SK-N-SH (cell line): ENCODE data around the gene HEPN1. TPM values are rescaled to one million over a fixed set of nuclear protein-coding genes. Genes with fewer than 3 reads are reported as not detected.
A peak's percentile ranks its signal among the peaks of the same experiment; 100 is the strongest.

ENCODE experiments used
- CTCF ChIA-PET: fragments of 300-600, 350-600 bp; formaldehyde crosslinking; extraction: SDS; loops from one replicate; lab custom pipeline; 2021; lab: Yijun Ruan, JAX
- POLR2A ChIA-PET: fragments of 350-600 bp; sonication (Branson Sonifier 250); formaldehyde crosslinking; extraction: SDS; loops from one replicate; lab custom pipeline; 2020; ENCODE audit warnings: antibody characterized with exemption, inconsistent platforms; lab: Yijun Ruan, JAX
- DNase-seq: peaks from one replicate; pipeline ENCODE4 v3.0.0; 2012
- H2AFZ ChIP-seq: fragments of 200-600 bp; sonication (generic); 2 replicates; pipeline ENCODE4 v1.8.1; 2016; ENCODE audit warnings: antibody characterized with exemption, mild to moderate bottlenecking, low read depth
- H3F3A ChIP-seq: fragments of 200-600 bp; sonication (generic); replicated peaks from 2 replicates; pipeline ENCODE3; 2016; ENCODE audit warnings: antibody characterized with exemption, mild to moderate bottlenecking; ENCODE audit not compliant: insufficient read depth
- H3K27ac ChIP-seq, 2 experiments: fragments of 200-500 bp in 1 of 2; fragments of 200-600 bp in 1 of 2; sonication (Bioruptor generic) in 1 of 2; sonication (generic), shearing (Covaris generic) in 1 of 2; 2 replicates each; pipeline versions ENCODE4 v1.5.1 to v1.6.1; 2014 to 2016; ENCODE audit warnings: low read depth in 2 of 2, inconsistent platforms in 1 of 2, low read length in 1 of 2, mild to moderate bottlenecking in 1 of 2, mixed read lengths in 1 of 2
- H3K27me3 ChIP-seq: fragments of 200-600 bp; sonication (generic), shearing (Covaris generic); 2 replicates; pipeline ENCODE4 v1.6.1; 2016; ENCODE audit warnings: mixed run types; ENCODE audit not compliant: insufficient read depth
- H3K36me3 ChIP-seq, 2 experiments: fragments of 200-500 bp in 1 of 2; fragments of 200-600 bp in 1 of 2; sonication (Bioruptor generic) in 1 of 2; sonication (generic) in 1 of 2; replicated peaks in 1 of 2; 2 replicates each; pipeline versions ENCODE3 to v1.5.1; 2014 to 2016; ENCODE audit warnings: low read length in 1 of 2, mild to moderate bottlenecking in 1 of 2; ENCODE audit not compliant: insufficient read depth in 2 of 2, control insufficient read depth in 1 of 2
- H3K4me1 ChIP-seq, 2 experiments: fragments of 200-500 bp in 1 of 2; fragments of 200-600 bp in 1 of 2; sonication (Bioruptor generic) in 1 of 2; sonication (generic), shearing (Covaris generic) in 1 of 2; 2 replicates each; pipeline versions ENCODE4 v1.5.1 to v1.6.1; 2014 to 2016; ENCODE audit warnings: low read depth in 1 of 2, low read length in 1 of 2, mixed run types in 1 of 2; ENCODE audit not compliant: insufficient read depth in 2 of 2, control insufficient read depth in 1 of 2
- H3K4me2 ChIP-seq: fragments of 200-600 bp; sonication (generic), shearing (Covaris generic); 2 replicates; pipeline ENCODE4 v1.6.1; 2017; ENCODE audit warnings: mixed run types
- H3K4me3 ChIP-seq, 2 experiments: fragments of 200-500 bp in 1 of 2; fragments of 200-600 bp in 1 of 2; sonication (Bioruptor generic) in 1 of 2; sonication (generic), shearing (Covaris generic) in 1 of 2; 2 replicates each; pipeline versions ENCODE4 v1.5.1 to v1.8.1; 2014 to 2016; ENCODE audit warnings: low read depth in 2 of 2, inconsistent platforms in 1 of 2, low read length in 1 of 2, mild to moderate bottlenecking in 1 of 2, mixed read lengths in 1 of 2, moderate library complexity in 1 of 2
- H3K79me2 ChIP-seq: fragments of 200-600 bp; sonication (generic); 2 replicates; pipeline ENCODE4 v1.8.1; 2017; ENCODE audit warnings: mild to moderate bottlenecking; ENCODE audit not compliant: insufficient read depth
- H3K9ac ChIP-seq: fragments of 200-600 bp; sonication (generic); 2 replicates; pipeline ENCODE4 v1.6.1; 2017; ENCODE audit warnings: mixed run types
- H3K9me2 ChIP-seq: fragments of 200-600 bp; sonication (generic); 2 replicates; pipeline ENCODE4 v1.6.1; 2017; ENCODE audit warnings: mixed run types
- H3K9me3 ChIP-seq: fragments of 200-600 bp; sonication (generic); 2 replicates; pipeline ENCODE4 v1.6.1; 2017; ENCODE audit warnings: mixed run types, mild to moderate bottlenecking, moderate library complexity
- H4K20me1 ChIP-seq: fragments of 200-600 bp; sonication (generic); 2 replicates; pipeline ENCODE4 v1.6.1; 2017; ENCODE audit warnings: mild to moderate bottlenecking, mixed run types; ENCODE audit not compliant: insufficient read depth
- CHD2 ChIP-seq: fragments of 150-350 bp; IDR thresholded peaks from 2 replicates; pipeline ENCODE4 v1.6.1; 2018; ENCODE audit warnings: low read length; ENCODE audit not compliant: partially characterized antibody
- ELF1 ChIP-seq: IDR thresholded peaks from 2 replicates; pipeline ENCODE4 v1.4.0; 2012
- EP300 ChIP-seq, 2 experiments: IDR thresholded peaks; 2 replicates each; pipeline versions ENCODE4 v1.4.0 to v1.6.1; 2012; ENCODE audit warnings: borderline replicate concordance in 1 of 2, low read depth in 1 of 2, low read length in 1 of 2
- EZH2phosphoT487 ChIP-seq: fragments of 200-600 bp; sonication (generic); IDR thresholded peaks from 2 replicates; pipeline ENCODE4 v1.6.1; 2017; ENCODE audit warnings: low read depth, mixed run types, mild to moderate bottlenecking, antibody characterized with exemption, moderate library complexity, borderline replicate concordance
- FOSL2 ChIP-seq: IDR thresholded peaks from 2 replicates; pipeline ENCODE4 v1.4.0; 2012; ENCODE audit warnings: low read depth, mild to moderate bottlenecking, moderate library complexity, borderline replicate concordance
- FOXM1 ChIP-seq: IDR thresholded peaks from 2 replicates; pipeline ENCODE4 v1.4.0; 2012; ENCODE audit warnings: low read depth, mild to moderate bottlenecking
- GABPA ChIP-seq: IDR thresholded peaks from 2 replicates; pipeline ENCODE4 v1.4.0; 2012; ENCODE audit warnings: low read depth, mild to moderate bottlenecking
- IRF3 ChIP-seq: fragments of 150-350 bp; IDR thresholded peaks from 2 replicates; pipeline ENCODE4 v1.6.1; 2016; ENCODE audit warnings: mild to moderate bottlenecking, low read depth, low read length
- MEF2A ChIP-seq: IDR thresholded peaks from 2 replicates; pipeline ENCODE4 v1.4.0; 2012; ENCODE audit warnings: low read depth, borderline replicate concordance
- POLR2AphosphoS5 ChIP-seq: IDR thresholded peaks from 2 replicates; pipeline ENCODE4 v1.6.1; 2012; ENCODE audit warnings: low read depth, low read length
- RAD21 ChIP-seq: IDR thresholded peaks from 2 replicates; pipeline ENCODE4 v1.6.1; 2012; ENCODE audit warnings: mild to moderate bottlenecking, low read length
- REST ChIP-seq: IDR thresholded peaks from 2 replicates; pipeline ENCODE4 v1.6.1; 2012; ENCODE audit warnings: mild to moderate bottlenecking, low read depth, low read length, moderate library complexity
- TCF12 ChIP-seq: IDR thresholded peaks from 2 replicates; pipeline ENCODE4 v1.4.0; 2012
- TEAD4 ChIP-seq: IDR thresholded peaks from 2 replicates; pipeline ENCODE4 v1.4.0; 2012; ENCODE audit warnings: mild to moderate bottlenecking, borderline replicate concordance; ENCODE audit not compliant: insufficient read depth
- WGBS: methylation state at CpG from one replicate; pipeline ENCODE4 v1.1.6; 2017; ENCODE audit warnings: low lambda C conversion rate; 5-methylcytosine and 5-hydroxymethylcytosine counted together
- polyA plus RNA-seq, 3 experiments: library from polyadenylated mRNA; depleted of rRNA; stranded (reverse); fragments of >200 nt; gene quantifications; 2 replicates each; pipeline ENCODE4 v1.2.3, GENCODE V29; 2012
- TF ChIP-seq, protein P1 (sequence below): fragments of 200-600 bp; sonication (generic); IDR thresholded peaks from 2 replicates; pipeline ENCODE4 v1.6.1; 2017; ENCODE audit warnings: antibody characterized with exemption, mild to moderate bottlenecking, moderate library complexity

Gene HEPN1
- polyA plus RNA-seq, 1 of the 3 experiments (the other 2 are of a cell fraction): not detected

- POLR2A ChIA-PET: no interaction called here
- H3K79me2 ChIP-seq: no peaks in the 10 kb centered on the region; the same call in 1 of the 2 replicates
- CTCF ChIA-PET: interaction anchor here (1.0 to 1.4 kb wide), 2 partner anchors 9 to 37 kb away, joined by 5 read pairs; no protein-coding TSS in a partner anchor
- H3K9me3 ChIP-seq: no peaks in the 10 kb centered on the region
- no peak overlapping the region for H3K4me3 ChIP-seq
- DNase-seq: no peak
- H2AFZ ChIP-seq: no peak overlapping the region
- H3K9me2 ChIP-seq: no peaks in the 10 kb centered on the region
- H3F3A ChIP-seq: no peaks in the 10 kb centered on the region
- TF ChIP-seq EP300 (IDR thresholded peaks at IDR 0.05; ENCODE audit: borderline replicate concordance in 1 of 2, low read depth in 1 of 2, low read length in 1 of 2): no peak
- TF ChIP-seq ELF1: no peak
- TF ChIP-seq GABPA: no peak
- no peak for TF ChIP-seq MEF2A
- TF ChIP-seq CHD2: no peak
- no peak for TF ChIP-seq REST
- no peak for TF ChIP-seq FOSL2
- no peak for TF ChIP-seq RAD21
- TF ChIP-seq POLR2AphosphoS5: no peak
- no peak overlapping the region for H3K9ac ChIP-seq
- H4K20me1 ChIP-seq: no peaks in the 10 kb centered on the region
- peaks cover 6% of the 10 kb centered on the region; the same call in 1 of the 2 replicates for H3K27me3 ChIP-seq
- WGBS: 86% methylated on average over 6 of the region's 7 CpGs
- no peak overlapping the region for H3K4me2 ChIP-seq
- peaks cover 0 to 17% of the 10 kb centered on the region in 2 experiments; a peak in 1 of 4 replicates for H3K4me1 ChIP-seq
- no peaks in the 10 kb centered on the region for H3K36me3 ChIP-seq
- H3K27ac ChIP-seq: no peak overlapping the region
Observed at GRCh38 chr11:124874571-124875255, 44.3 kb upstream of the HEPN1 start.

DNA sequence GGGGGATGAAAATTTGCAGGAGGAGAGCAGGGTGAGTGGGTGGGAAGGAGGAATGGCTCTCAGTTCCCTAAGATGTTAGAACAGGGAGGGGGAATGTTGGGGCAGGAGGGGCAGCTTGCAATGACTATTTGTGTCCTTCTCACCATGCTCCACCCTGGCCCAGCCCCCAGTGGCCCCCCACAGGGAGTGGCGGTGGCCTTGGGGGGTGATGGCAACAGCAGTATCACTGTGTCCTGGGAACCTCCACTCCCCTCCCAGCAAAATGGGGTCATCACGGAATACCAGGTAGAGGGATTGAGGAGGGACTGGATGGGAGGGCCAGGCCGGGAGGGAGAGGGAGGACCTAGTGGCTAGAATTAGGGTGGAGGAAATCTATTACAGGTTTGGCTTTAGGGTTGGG lies 43.6 kb upstream of the HEPN1 start:
- Histone ChIP-seq H3K4me1 (peaks cover 0 to 17% of the 10 kb centered on the region in 2 experiments; a peak in 1 of 4 replicates), H3K4me3 (peak overlapping the region; percentile 73 to 80; a peak in 3 of 4 replicates), H3K9me3 (no peaks in the 10 kb centered on the region), H3K36me3 (no peaks in the 10 kb centered on the region), H3K9me2 (no peaks in the 10 kb centered on the region), H3F3A (no peaks in the 10 kb centered on the region), H2AFZ (peak overlapping the region; percentile 89), H4K20me1 (no peaks in the 10 kb centered on the region), H3K4me2 (peak overlapping the region; percentile 96), H3K27me3 (no peaks in the 10 kb centered on the region), H3K9ac (peak overlapping the region; percentile 97; the same call in 1 of the 2 replicates), H3K79me2 (no peaks in the 10 kb centered on the region; the same call in 1 of the 2 replicates), H3K27ac (no peak overlapping the region)
- 97% methylated on average over 3 of the region's 3 CpGs for WGBS
- CTCF ChIA-PET: interaction anchor here (1.0 to 5.0 kb wide), 19 partner anchors 9 to 251 kb away, joined by 3 to 55 read pairs (median 6); partner anchors contain the start of genes CCDC15, NRGN and ROBO3
- DNase-seq: no peak
- POLR2A ChIA-PET: interaction anchor here (1.2 to 1.4 kb wide), 2 partner anchors 76 to 207 kb away, joined by 3 to 6 read pairs; no protein-coding TSS in a partner anchor
- TF ChIP-seq, protein P1, sequence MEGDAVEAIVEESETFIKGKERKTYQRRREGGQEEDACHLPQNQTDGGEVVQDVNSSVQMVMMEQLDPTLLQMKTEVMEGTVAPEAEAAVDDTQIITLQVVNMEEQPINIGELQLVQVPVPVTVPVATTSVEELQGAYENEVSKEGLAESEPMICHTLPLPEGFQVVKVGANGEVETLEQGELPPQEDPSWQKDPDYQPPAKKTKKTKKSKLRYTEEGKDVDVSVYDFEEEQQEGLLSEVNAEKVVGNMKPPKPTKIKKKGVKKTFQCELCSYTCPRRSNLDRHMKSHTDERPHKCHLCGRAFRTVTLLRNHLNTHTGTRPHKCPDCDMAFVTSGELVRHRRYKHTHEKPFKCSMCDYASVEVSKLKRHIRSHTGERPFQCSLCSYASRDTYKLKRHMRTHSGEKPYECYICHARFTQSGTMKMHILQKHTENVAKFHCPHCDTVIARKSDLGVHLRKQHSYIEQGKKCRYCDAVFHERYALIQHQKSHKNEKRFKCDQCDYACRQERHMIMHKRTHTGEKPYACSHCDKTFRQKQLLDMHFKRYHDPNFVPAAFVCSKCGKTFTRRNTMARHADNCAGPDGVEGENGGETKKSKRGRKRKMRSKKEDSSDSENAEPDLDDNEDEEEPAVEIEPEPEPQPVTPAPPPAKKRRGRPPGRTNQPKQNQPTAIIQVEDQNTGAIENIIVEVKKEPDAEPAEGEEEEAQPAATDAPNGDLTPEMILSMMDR: no peak
- TF ChIP-seq TCF12 (no peak), EZH2phosphoT487 (no peak), IRF3 (no peak), FOXM1 (no peak), TEAD4 (no peak), REST (no peak)
